ENCODE data around the gene INAVA.
"Not testable (repeated sequence)": the region's sequence is repeated elsewhere in the genome, so short reads cannot be mapped to it uniquely, and the experiment has no call there.

INAVA gene

DNA sequence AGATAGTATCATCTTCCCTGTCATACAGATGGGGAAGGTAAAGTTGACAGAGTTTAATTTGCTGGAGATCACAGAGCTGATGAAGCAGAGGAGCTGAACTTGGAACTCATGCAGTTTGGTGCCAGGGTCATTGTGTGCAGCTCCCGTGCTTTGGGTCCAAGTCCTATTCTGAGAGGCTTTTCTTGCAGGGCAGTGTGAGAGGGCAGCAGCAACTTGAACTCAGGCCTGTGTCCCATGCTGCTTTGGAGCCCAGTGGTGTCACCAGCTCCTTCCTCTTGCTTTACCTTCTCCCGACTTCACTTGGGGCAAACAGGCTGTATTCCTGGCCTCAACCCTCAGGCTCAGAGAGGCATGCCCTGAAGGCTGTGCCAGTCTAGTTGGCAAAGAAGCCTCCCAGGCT lies 24.7 kb downstream of the INAVA start:
- no peak for DNase-seq (ENCODE audit: low read depth)

DNA sequence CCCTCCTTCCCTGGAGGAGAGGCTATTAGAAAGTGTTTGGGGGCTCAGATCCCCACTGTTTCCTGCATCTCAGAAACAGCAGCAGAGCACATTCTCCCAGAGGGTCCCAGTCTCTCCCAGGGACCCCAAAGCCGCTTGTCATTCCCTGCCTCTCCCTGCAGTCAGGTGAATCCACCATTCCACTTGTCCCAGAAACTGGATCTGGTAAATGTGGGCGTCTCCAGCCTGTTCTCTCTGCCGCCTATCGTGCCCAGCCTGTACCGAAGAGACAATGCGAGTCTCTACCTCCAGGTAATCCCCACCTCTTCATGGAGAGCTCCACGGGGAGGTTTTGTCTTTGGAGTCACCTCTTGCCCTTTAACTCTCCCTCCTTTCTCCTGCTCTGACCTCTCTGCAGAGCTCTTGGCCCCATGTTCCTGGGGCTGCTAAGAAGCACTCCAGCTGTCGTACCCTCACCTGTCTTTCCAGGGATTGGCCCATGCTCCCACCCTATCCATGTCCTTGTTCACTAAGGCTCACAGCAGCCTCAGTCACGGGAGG lies 26.9 kb downstream of the INAVA start:
- DNase-seq (ENCODE audit: low read depth): no peak

DNA sequence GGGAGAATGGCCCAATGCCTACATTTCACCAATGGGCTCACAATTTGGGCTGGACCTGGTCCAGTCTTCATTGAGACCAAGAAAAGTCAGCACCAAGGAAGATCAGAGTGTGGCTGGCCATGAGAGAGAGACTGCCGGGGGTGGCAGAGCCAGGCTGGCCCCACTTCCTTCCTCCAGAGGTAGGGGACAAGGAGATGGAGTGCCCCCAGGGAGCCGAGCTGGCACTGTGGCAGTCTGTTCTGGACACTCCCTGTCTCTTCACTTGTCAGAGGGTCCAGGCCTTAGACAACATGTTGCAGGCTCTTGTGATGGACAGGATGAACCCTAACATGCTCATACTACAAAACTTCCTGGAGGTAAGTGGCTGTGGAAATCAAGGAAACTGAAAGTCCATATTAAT lies 27.7 kb downstream of the INAVA start:
- no peak for DNase-seq (ENCODE audit: low read depth)

DNA sequence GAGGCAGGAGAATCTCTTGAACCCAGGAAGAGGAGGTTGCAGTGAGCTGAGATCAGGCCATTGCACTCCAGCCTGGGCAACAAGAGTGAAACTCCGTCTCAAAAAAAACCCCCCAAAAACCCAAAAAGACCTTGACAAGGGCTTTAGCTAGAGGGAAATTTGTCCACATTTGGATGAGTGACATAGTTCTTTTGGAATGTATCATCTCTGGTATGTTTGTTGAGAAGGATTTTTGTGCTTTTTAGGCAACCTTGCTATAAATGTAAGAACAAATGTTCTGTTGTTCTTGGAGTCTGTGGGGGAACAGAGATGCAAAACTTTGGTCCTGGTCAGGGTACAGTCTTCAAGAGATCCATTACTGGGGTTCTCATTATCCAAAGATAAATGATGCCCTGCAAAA lies 28.9 kb downstream of the INAVA start:
- DNase-seq (ENCODE audit: low read depth): no peak

DNA sequence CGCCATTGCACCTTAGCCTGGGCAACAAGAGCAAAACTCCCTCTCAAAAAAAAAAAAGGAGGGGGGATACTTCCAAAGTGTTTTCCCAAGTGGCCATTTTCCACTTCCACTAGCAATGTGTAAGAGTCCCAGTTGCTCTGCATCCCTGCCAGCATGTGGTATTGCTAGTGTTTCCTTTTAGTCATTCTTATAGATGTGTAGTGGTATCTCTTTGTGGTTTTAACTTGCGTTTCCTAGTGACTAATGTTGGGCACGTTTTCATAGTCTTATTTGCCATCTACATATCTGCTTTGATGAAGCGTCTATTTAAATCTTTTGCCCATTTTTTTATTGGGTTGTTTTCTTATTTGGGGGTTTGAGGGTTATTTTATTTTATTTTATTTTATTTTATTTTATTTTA lies 31.1 kb downstream of the INAVA start:
- DNase-seq (ENCODE audit: low read depth): no peak

DNA sequence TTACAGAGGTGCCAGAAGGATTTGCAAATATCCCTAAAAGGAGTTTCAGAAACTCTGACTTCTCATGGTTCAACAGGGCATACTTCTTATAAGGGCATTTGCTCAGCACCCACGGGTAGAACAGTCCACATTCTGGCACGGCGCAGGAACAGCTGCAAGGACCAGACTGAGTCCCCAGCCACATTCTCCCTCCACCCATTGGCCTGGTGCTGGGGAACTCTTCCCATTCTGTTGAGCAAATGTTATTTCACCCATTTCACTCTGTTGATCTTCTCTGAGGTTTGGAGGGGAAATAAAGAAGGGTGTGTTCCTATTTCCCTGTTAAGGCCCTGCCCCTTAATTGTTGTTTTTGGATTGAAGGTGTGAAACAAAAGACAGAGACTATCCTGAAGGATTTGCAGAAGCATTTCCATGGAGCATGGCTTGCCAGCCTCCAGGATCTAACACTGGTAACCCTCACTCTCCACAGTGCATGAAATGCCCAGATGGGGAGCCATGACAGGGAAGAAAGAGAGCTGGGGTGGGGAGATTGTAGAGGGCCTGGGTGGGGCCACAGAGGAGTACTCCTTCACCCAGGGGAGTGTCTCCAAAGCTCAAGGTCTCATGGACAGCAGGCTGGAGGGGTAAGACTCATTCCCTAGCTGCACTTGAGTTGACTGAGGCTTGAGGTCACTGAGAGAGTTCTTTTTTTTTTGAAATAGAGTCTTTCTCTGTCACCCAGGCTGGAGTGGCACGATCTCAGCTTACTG lies 35.0 kb downstream of the INAVA start:
- no peak for DNase-seq (ENCODE audit: low read depth)

DNA sequence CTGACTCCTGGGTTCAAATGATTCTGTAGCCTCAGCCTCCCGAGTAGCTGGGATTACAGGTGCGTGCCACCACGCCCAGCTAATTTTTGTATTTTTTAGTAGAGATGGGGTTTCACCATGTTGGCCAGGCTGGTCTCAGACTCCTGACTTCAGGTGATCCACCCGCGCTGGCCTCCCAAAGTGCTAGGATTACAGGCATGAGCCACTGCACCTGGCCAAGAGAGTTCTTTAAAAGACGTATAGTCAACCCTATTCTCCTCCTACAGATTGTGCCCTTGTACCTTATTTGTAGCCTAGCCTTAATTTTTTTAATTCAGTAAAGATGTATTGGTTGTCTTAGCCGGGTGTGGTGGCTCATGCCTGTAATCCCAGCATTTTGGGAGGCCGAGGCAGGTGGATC lies 35.6 kb downstream of the INAVA start:
- not testable (repeated sequence) for DNase-seq (ENCODE audit: low read depth)

DNA sequence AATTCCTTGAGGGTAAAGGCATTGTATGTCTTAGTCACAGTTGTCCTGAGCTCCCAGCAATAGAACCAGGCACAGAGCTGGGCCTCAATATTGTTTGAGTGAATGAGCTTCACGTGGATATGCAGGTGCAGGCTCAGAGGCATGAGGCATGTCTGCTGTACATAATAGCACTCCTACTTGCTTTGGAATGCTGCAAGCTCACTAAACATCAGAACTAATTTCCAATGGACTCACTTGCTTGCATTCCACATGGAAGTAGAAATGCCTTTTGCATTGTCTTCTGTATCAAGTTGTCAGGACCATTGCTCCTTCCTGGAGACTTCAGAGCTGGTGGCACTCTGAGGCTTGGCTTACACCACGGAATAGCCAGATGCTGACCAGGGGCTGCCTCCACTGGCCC lies 37.1 kb downstream of the INAVA start:
- no peak for DNase-seq (ENCODE audit: low read depth)

DNA sequence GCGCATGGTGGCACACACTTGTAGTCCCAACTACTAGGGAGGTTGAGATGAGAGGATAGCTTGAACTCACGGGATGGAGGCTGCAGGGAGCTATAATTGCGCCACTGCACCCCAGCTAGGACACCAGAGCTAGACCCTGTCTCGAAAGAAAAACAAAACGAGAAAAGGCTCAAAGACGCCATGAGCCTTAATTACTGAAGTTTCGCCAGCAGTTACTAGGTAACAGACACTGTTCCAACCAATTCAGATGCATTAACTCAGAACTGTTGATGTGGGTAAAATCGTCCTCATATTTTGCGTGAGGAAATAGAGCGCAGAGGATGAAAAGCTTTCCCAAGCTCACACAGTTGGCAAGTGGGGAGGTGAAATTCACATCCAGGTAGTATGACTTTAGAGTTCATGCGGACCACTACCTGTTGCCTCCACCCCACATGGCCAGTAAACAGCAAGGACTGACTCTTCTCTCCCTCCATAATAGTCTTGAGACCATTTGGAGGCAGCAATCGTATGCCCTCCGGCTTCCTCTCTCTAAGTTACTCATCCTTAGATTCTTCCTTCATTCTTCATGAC lies 40.1 kb downstream of the INAVA start:
- no peak for DNase-seq (ENCODE audit: low read depth)

DNA sequence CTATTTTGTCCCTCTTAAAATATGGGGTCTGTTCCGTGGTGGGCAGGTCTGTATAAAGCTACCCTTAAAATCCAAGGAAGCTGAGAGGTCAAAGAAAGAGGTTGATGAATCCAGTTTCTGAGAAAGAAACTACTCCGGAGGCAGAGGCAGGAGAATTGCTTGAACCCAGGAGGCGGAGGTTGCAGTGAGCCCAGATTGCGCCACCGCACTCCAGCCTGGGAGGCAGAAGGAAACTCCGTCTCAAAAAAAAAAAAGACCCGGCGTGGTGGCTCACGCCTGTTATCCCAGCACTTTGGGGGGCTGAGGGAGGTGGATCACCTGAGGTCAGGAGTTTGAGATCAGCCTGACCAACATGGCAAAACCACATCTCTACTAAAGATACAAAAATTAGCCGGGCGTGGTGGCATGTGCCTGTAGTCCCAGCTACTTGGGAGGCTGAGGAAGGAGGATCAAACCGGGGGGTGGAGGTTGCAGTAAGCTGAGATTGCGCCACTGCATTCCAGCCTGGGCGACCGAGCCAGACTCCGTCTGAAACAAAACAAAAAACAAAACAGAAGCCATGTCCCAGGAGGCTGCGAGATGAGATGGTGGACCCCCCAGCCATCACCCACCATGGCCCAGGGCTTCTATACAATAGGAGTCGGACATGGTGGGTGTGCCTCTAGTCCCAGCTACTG lies 40.7 kb downstream of the INAVA start:
- not testable (repeated sequence) for DNase-seq (ENCODE audit: low read depth)

DNA sequence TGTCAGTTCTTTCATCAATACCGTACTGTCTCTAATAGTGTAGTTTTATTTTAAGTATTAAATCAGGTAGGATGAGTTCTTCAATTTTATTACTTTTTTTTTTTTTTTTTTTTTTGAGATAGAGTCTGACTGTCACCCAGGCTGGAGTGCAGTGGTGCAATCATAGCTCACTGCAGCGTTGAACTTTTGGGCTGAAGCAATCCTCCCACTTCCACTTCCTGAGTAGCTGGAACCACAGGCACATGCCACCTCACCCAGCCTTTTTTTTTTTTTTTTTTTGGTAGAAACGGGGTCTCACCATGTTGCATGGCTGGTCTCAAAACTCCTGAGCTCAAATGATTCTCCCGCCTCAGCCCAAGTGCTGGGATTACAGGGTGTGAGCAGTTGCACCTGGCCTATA lies 44.3 kb downstream of the INAVA start:
- no peak for DNase-seq (ENCODE audit: low read depth)

DNA sequence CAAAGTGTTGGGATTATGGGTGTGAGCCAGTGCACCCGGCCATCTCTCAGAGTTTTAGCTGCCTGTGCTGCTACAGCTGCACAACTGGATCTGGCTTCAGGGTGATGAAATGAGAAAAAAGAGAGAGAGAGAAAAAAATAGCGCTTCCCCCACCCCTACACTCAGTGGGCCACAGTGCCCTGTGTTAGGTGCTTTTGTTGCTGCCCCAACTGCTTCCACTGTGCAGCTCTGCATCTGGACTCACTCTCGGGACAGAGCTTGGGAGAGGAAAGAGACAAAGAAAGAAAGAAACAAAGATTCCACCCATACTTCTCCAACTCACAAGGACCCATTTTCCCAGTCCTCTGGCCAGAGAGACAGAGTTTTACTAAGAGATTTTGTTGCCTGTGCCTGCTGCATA lies 50.4 kb downstream of the INAVA start:
- DNase-seq (ENCODE audit: low read depth): no peak

DNA sequence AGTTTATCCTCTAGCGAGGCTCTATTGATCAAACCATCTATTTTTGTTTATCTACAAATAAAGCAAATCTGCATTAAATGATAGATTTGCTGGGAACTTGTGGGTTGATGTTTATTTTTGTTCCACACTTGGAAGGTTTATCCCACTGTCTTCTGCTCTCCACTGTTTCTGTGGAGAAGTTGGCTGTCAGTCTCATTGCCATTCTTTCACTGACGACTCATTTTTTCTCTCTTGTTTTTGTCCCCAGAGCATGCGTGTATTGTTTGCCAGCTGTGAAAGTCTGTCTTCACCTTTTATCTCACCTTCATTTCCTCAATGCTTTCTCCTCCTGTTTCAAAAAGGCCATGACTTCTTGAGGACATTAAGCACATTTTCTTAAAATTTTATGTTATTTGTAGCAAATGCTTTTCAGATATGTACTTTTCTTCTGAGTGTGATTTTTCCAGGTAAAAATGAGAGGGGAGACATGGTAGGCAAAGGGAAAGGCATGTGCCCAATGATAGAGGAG lies 52.4 kb downstream of the INAVA start:
- DNase-seq (ENCODE audit: low read depth): no peak

DNA sequence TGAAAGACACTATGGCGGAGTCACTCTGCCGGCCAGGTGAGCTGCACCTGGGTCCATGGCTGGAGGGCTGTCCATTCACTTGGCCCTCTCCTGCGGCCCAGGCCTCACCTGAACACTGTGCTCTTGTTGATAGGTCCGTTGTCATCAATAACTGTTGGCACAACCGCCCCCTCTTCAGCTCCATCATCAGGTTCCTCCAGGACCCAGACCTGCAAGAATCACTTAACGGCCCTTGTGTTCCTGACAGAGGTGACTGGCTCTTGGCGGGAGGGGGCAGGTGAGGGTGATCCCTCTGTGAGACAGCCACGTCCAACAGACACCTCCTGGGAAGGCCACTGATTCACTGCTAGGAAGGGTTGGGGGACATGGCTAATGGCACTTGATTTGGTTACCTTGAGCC lies 54.9 kb downstream of the INAVA start:
- DNase-seq (ENCODE audit: low read depth): no peak

DNA sequence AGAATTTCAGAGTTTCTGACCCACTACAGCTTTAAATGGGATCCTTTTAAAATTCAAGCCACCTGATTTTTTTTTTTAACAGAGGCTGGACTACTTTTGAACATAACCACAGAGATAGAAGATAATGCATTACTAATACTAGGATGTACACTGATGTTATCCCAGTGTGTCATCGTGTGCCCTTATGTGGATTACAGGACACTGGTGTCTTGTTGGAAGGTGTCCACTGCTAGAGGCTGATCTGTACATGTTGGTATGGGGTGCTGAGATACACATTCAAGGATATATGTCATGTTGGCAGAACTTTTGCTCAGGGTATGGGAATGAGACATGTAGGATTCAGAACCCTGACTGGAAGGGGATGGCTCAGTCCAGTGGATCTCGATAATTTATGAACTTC lies 56.3 kb downstream of the INAVA start:
- no peak for DNase-seq (ENCODE audit: low read depth)

DNA sequence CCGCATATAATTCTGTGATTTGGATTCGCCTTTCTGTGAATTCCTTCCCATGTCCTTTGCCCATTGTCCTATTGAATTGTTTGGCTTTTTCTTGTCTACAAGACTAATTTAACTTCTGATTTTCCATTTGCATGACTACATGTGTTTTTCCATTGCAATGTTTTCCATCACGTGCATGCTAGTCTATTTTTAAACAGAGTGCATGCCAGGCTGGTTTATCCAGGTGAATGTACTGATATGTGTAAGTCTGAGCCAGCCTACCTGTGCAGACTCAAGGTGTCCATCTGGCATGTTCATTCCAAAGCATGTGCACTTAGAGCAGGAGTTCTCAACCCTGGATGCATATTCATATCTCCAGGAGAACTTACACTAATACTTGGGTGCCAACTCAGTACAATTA lies 59.7 kb downstream of the INAVA start:
- DNase-seq (ENCODE audit: low read depth): no peak

DNA sequence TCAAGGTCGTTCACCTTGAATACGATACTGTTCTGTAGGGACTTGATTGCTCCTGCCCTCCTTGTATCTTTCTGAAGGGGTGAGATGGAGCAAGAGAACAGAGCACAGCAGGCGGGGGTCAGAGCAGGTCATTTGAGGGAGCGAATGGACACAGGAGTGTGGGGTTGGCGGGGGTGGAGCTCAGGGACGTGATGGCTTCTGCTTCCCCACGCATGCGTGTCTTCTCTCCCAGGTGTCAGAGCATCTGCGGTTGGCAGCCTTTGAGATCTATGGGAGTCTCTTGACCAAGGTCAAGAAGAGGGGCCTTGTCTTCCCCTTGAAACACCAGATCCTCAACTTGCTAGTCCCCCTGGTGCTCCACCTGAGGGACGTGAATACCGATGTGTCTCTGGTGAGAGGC lies 63.9 kb downstream of the INAVA start:
- no peak for DNase-seq (ENCODE audit: low read depth)

DNA sequence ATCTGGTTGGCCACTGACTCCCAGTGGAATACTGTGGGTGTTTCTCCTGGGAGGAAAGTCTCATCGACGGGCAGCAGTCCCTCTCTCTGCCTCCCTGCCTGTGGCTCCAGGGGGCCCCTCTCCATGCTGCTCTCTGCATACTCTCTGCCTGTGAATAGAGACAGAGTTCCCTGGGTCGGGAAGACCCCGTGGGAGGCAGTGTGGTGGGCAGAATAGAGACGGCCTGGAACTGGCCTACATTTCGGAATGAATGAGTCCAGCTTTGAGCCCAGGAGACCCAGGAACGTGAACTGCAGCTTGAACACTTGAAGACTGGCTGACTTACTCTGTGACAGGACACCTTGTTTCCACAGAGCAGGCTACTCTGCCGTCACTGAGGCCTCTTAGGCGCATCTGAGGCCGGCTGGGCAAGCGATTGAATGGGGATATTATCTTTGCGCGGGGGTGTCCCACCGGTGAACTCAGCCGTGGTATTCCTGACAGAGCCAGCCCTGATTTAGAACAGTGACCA lies 64.8 kb downstream of the INAVA start:
- no peak for DNase-seq (ENCODE audit: low read depth)

DNA sequence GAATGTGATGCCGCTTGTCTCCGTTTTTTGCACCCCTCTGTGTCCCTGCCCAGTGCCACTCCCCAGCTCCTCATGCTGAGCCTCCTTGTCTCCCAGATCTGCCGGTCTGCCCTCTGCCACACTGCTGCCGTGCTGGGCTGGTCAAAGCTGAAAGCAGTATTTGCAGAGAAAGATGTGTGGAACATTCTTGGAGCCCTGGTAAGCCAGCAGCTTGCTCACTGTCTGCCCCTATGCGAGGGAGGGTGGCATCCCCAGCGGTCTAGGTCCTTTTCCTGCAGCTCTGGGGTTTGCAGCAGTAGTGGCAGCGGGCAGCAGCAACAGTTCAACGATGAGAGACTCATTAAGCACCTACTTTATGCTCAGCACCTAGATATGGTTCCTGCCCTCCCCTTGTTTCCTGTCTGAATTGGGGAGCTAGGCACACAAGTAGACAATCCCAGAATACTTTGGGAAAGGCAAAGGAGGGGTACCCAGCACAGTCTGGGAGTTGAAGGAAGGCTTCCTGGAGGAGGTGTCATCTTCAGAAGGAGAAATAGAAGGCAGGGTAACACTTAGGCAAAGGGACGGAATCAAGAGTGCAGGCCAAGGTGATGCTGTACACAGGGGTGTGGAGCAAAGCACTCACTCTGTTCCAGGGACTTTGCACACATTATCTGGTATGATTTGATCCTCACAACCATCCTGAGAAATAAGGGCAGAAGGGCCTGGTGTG lies 65.7 kb downstream of the INAVA start:
- no peak for DNase-seq (ENCODE audit: low read depth)

DNA sequence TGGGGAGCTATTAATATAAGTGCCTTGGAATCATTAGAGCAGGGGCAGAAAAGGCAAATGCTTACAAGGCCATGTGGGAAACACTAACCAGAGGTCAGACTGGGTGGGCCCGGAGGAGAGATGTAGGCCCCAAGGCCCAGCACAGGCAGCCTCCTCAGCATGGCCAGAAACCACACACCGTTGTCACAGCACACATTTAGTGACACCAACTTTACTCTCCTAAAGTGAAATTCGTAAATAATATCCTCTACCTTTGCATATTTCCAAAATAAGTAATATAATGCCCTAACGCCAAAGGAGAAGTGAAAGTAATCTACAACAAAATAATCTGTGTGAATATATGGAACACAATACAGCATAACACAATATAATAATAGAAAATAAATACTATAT lies 66.2 kb downstream of the INAVA start:
- DNase-seq (ENCODE audit: low read depth): no peak

DNA sequence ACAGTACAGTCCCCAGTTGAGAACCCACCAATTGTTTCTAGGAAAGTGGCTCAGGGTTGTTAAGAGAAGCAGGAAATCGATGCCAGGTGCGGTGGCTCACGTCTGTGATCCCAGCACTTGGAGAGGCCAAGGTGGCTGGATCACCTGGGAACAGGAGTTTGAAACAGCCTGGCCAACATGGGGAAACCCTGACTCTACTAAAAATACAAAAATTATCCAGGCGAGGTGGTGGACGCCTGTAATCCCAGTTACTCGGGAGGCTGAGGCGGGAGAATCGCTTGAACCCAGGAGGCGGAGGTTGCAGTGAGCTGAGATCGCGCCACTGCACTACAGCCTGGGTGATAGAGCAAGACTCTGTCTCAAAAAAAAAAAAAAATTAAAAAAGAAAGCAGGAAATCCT lies 67.5 kb downstream of the INAVA start:
- not testable (repeated sequence) for DNase-seq (ENCODE audit: low read depth)

DNA sequence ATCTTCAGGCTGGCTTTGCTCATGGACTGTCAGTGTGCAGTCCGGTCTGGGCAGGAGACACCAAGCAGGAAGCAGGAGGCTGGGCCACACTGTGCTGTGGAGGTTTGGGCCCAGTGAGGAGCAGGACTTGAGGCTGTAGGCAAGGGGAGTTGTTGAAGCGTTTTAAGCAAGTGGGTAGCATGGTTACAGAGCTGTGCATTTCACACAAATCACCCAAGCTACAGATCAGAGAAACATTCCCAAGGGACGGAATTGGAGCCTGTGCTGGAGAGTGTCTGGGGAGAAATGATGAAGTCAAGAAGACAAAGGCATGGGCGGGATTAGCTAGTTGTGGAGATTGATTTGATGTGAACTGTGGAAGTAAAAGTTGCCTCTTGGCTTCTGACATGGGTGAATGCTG lies 67.9 kb downstream of the INAVA start:
- no peak for DNase-seq (ENCODE audit: low read depth)

Measured in stimulated activated CD8-positive, alpha-beta memory T cell treated with anti-CD3 and anti-CD28 coated beads, Interleukin-4, amount 100 ng/mL, for 24 hours (primary cell).